GM23338 (cell line): ENCODE measurements around the gene PCDHGA7.

Source experiments
- EZH2 ChIP-seq: fragments of 200-600 bp; sonication (generic); IDR thresholded peaks from one replicate; pipeline ENCODE4 v1.8.0; 2017; ENCODE audit warnings: antibody characterized with exemption, mild to moderate bottlenecking, low read depth; ENCODE audit not compliant: unreplicated experiment
- TF ChIP-seq, protein P1 (sequence below): IDR thresholded peaks from one replicate; pipeline ENCODE4 v1.6.1; 2018; ENCODE audit warnings: antibody characterized with exemption; ENCODE audit not compliant: unreplicated experiment
- TF ChIP-seq, protein P2 (sequence below), 2 experiments: fragments of 200-600 bp in 1 of 2; sonication (generic) in 1 of 2; conservative IDR thresholded peaks; 2 replicates each; pipeline versions ENCODE4 v1.5.1 to v1.6.1; 2016 to 2017; ENCODE audit warnings: antibody characterized with exemption in 2 of 2, low read depth in 2 of 2, mild to moderate bottlenecking in 2 of 2, moderate library complexity in 1 of 2

DNA sequence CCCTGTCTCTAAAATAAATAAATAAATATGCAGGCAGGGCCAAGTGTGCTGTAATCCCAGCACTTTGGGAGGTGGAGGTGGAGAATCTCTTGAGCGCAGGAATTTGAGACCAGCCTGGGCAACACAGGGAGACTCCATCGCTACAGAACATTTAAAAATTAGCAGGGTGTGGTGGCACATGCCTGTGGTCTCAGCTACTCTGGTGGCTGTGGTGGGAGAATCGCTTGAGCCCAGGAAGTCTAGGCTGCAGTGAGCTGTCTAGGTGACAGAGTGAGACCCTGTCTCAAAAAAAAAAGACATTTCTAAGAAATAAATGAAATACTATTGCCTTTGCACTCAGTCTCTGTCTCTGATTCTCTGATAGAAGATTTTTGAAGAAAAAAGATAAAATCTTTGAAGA, 29.0 kb downstream of the PCDHGA7 start:
- TF ChIP-seq, protein P1, sequence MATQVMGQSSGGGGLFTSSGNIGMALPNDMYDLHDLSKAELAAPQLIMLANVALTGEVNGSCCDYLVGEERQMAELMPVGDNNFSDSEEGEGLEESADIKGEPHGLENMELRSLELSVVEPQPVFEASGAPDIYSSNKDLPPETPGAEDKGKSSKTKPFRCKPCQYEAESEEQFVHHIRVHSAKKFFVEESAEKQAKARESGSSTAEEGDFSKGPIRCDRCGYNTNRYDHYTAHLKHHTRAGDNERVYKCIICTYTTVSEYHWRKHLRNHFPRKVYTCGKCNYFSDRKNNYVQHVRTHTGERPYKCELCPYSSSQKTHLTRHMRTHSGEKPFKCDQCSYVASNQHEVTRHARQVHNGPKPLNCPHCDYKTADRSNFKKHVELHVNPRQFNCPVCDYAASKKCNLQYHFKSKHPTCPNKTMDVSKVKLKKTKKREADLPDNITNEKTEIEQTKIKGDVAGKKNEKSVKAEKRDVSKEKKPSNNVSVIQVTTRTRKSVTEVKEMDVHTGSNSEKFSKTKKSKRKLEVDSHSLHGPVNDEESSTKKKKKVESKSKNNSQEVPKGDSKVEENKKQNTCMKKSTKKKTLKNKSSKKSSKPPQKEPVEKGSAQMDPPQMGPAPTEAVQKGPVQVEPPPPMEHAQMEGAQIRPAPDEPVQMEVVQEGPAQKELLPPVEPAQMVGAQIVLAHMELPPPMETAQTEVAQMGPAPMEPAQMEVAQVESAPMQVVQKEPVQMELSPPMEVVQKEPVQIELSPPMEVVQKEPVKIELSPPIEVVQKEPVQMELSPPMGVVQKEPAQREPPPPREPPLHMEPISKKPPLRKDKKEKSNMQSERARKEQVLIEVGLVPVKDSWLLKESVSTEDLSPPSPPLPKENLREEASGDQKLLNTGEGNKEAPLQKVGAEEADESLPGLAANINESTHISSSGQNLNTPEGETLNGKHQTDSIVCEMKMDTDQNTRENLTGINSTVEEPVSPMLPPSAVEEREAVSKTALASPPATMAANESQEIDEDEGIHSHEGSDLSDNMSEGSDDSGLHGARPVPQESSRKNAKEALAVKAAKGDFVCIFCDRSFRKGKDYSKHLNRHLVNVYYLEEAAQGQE, result no peak
- TF ChIP-seq, protein P2, sequence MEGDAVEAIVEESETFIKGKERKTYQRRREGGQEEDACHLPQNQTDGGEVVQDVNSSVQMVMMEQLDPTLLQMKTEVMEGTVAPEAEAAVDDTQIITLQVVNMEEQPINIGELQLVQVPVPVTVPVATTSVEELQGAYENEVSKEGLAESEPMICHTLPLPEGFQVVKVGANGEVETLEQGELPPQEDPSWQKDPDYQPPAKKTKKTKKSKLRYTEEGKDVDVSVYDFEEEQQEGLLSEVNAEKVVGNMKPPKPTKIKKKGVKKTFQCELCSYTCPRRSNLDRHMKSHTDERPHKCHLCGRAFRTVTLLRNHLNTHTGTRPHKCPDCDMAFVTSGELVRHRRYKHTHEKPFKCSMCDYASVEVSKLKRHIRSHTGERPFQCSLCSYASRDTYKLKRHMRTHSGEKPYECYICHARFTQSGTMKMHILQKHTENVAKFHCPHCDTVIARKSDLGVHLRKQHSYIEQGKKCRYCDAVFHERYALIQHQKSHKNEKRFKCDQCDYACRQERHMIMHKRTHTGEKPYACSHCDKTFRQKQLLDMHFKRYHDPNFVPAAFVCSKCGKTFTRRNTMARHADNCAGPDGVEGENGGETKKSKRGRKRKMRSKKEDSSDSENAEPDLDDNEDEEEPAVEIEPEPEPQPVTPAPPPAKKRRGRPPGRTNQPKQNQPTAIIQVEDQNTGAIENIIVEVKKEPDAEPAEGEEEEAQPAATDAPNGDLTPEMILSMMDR (conservative IDR thresholded peaks at IDR 0.05; ENCODE audit: low read depth in 2 of 2), result no peak
- no peak for TF ChIP-seq EZH2
